Measurements from ENCODE around the gene GSG1L.

The GSG1L gene

GRCh38 chr16:27840311-27841060 lies 223.0 kb downstream of the GSG1L start:
- no peak for DNase-seq

- no peak for DNase-seq
Observed at GRCh38 chr16:27839419-27839818, 224.1 kb downstream of the GSG1L start.

GRCh38 chr16:27838536-27839175 lies 224.9 kb downstream of the GSG1L start:
- no peak for DNase-seq

- no peak for DNase-seq
Observed at GRCh38 chr16:27829975-27830374, 233.5 kb downstream of the GSG1L start.

GRCh38 chr16:27828671-27829070 lies 234.8 kb downstream of the GSG1L start:
- DNase-seq = no peak

GRCh38 chr16:27827765-27828164 lies 235.7 kb downstream of the GSG1L start:
- no peak for DNase-seq

GRCh38 chr16:27826893-27827289 lies 236.6 kb downstream of the GSG1L start:
- no peak for DNase-seq

GRCh38 chr16:27826081-27826892 lies 237.2 kb downstream of the GSG1L start:
- DNase-seq = no peak

- DNase-seq = no peak
Observed at GRCh38 chr16:27824786-27825185, 238.7 kb downstream of the GSG1L start.

GRCh38 chr16:27824006-27824405 lies 239.5 kb downstream of the GSG1L start:
- no peak for DNase-seq

GRCh38 chr16:27823421-27823820 lies 240.1 kb downstream of the GSG1L start:
- DNase-seq = no peak

GRCh38 chr16:27822996-27823395 lies 240.5 kb downstream of the GSG1L start:
- no peak for DNase-seq

- no peak for DNase-seq
Observed at GRCh38 chr16:27822529-27822928, 241.0 kb downstream of the GSG1L start.

- no peak for DNase-seq
Observed at GRCh38 chr16:27820646-27821345, 242.7 kb downstream of the GSG1L start.

- no peak for DNase-seq
Observed at GRCh38 chr16:27819881-27820610, 243.5 kb downstream of the GSG1L start.

GRCh38 chr16:27819356-27819755 lies 244.2 kb downstream of the GSG1L start:
- no peak for DNase-seq

- DNase-seq = no peak
Observed at GRCh38 chr16:27818246-27818645, 245.3 kb downstream of the GSG1L start.

- DNase-seq = no peak
Observed at GRCh38 chr16:27817038-27817437, 246.5 kb downstream of the GSG1L start.

- no peak for DNase-seq
Observed at GRCh38 chr16:27816561-27816960, 247.0 kb downstream of the GSG1L start.

GRCh38 chr16:27813591-27813990 lies 249.9 kb downstream of the GSG1L start:
- no peak for DNase-seq

GRCh38 chr16:27811881-27812280 lies 251.6 kb downstream of the GSG1L start:
- DNase-seq = no peak

GRCh38 chr16:27806986-27807385 lies 256.5 kb downstream of the GSG1L start:
- DNase-seq = no peak
